Measurements from ENCODE around the gene SCNN1A. TPM values are rescaled to one million over a fixed set of nuclear protein-coding genes. Genes with fewer than 3 reads are reported as not detected.
"Not testable (repeated sequence)": the region's sequence is repeated elsewhere in the genome, so short reads cannot be mapped to it uniquely, and the experiment has no call there.

Gene SCNN1A
- total and polyA plus RNA-seq, 2 of the 13 experiments (the other 11 are each of a cell fraction or from before 2014, with no cell fraction given), result 1.5 to 14.6 TPM

GRCh38 chr12:6338536-6338935 is 36.8 kb downstream of the SCNN1A start:
- TF ChIP-seq GFI1 (CRISPR knock-in tag; IDR thresholded peaks at IDR 0.05; ENCODE audit: borderline replicate concordance), result 0 out of 2 replicates have a peak, but pooled peaks have one; percentile 22
- in situ Hi-C loops (cut with HindIII; ENCODE audit: extremely low pct_ligation_motif_present, low pct_unique_long_range_greater_than_20kb) (loop anchor here (5.0 kb wide), 1 partner anchor 34 kb away; no protein-coding TSS in a partner anchor), intact Hi-C loops (cut with micrococcal nuclease; ENCODE audit: unreplicated experiment) (loop anchor here (5.0 to 10.0 kb wide), 2 partner anchors 84 to 126 kb away; no protein-coding TSS in a partner anchor)
- H4K20me1 ChIP-seq (ENCODE audit: insufficient read depth, low read length); CTCF ChIA-PET (ENCODE audit: low intra/inter-chr PET ratio, low total read pairs); H2AFZ ChIP-seq (ENCODE audit: low read length); H3K9me3 ChIP-seq (ENCODE audit: low read length); FAIRE-seq; ATAC-seq; H3K27me3 ChIP-seq (ENCODE audit: control insufficient read depth in 1 of 2, insufficient read depth in 2 of 2, low read length in 2 of 2); BruUV-seq (replicated peaks); H3K36me3 ChIP-seq (replicated peaks in 1 of 2; ENCODE audit: control insufficient read depth in 1 of 2, insufficient read depth in 2 of 2, low read length in 2 of 2); DNase-seq (ENCODE audit: low spot score): not testable (repeated sequence)
- WGBS (ENCODE audit: low lambda C conversion rate), result 33% methylated on average over 6 of the region's 8 CpGs
- peak overlapping the region; percentile 95 for H3K9ac ChIP-seq (ENCODE audit: insufficient read depth, low read depth, low read length)
- POLR2A ChIA-PET, result interaction anchor here (0.6 to 11.0 kb wide), 9 partner anchors 11 to 132 kb away, joined by 3 to 278 read pairs (median 5); partner anchors contain the start of genes LTBR, SCNN1A and VAMP1
- peak overlapping the region; percentile 97 for H3K27ac ChIP-seq (ENCODE audit: extremely low read length, insufficient read depth, low read length)
- H3K79me2 ChIP-seq (ENCODE audit: insufficient read depth, low read length), result peaks cover 74% of the 10 kb centered on the region
- H3K4me1 ChIP-seq (ENCODE audit: insufficient read depth, low read length), result peaks cover 79% of the 10 kb centered on the region
- peak overlapping the region; percentile 96 for H3K4me2 ChIP-seq (ENCODE audit: low read depth, low read length)
- peak overlapping the region; percentile 58 to 99 (median 97); a peak in 5 of 6 replicates for H3K4me3 ChIP-seq (replicated peaks in 1 of 3; ENCODE audit: insufficient read depth in 1 of 3, low read depth in 2 of 3, low read length in 3 of 3)

- Histone ChIP-seq H3K9me3 (ENCODE audit: low read length) (no peaks in the 10 kb centered on the region), H3K27me3 (ENCODE audit: control insufficient read depth in 1 of 2, insufficient read depth in 2 of 2, low read length in 2 of 2) (no peaks in the 10 kb centered on the region; a peak in 1 of 5 replicates), H3K27ac (ENCODE audit: extremely low read length, insufficient read depth, low read length) (peak overlapping the region; percentile 97), H3K79me2 (ENCODE audit: insufficient read depth, low read length) (peaks cover 74% of the 10 kb centered on the region), H3K9ac (ENCODE audit: insufficient read depth, low read depth, low read length) (peak overlapping the region; percentile 95), H3K4me3 (replicated peaks in 1 of 3; ENCODE audit: insufficient read depth in 1 of 3, low read depth in 2 of 3, low read length in 3 of 3) (peak overlapping the region; percentile 58 to 99 (median 97)), H3K4me1 (ENCODE audit: insufficient read depth, low read length) (peaks cover 74% of the 10 kb centered on the region), H4K20me1 (ENCODE audit: insufficient read depth, low read length) (no peaks in the 10 kb centered on the region; the same call in 1 of the 2 replicates), H3K4me2 (ENCODE audit: low read depth, low read length) (peak overlapping the region; percentile 96), H3K36me3 (replicated peaks in 1 of 2; ENCODE audit: control insufficient read depth in 1 of 2, insufficient read depth in 2 of 2, low read length in 2 of 2) (peaks cover 11 to 15% of the 10 kb centered on the region in 2 experiments; a peak in 4 of 5 replicates), H2AFZ (ENCODE audit: low read length) (no peak overlapping the region)
- ChIA-PET CTCF (ENCODE audit: low intra/inter-chr PET ratio, low total read pairs) (no interaction called here), POLR2A (interaction anchor here (0.6 to 11.0 kb wide), 7 partner anchors 7 to 44 kb away, joined by 3 to 278 read pairs (median 72); partner anchors contain the start of gene SCNN1A)
- ATAC-seq (no peak), FAIRE-seq (no peak), DNase-seq (ENCODE audit: low spot score) (peak; percentile 30)
- in situ Hi-C loops (cut with HindIII; ENCODE audit: extremely low pct_ligation_motif_present, low pct_unique_long_range_greater_than_20kb) (loop anchor here (5.0 kb wide), 1 partner anchor 34 kb away; no protein-coding TSS in a partner anchor), intact Hi-C loops (cut with micrococcal nuclease; ENCODE audit: unreplicated experiment) (loop anchor here (2.0 to 10.0 kb wide), 3 partner anchors 39 to 127 kb away; no protein-coding TSS in a partner anchor)
- BruUV-seq (replicated peaks), result no TSS peak
- 39% methylated on average over 12 of the region's 12 CpGs for WGBS (ENCODE audit: low lambda C conversion rate)
- TF ChIP-seq ZNF263 (CRISPR knock-in tag; IDR thresholded peaks at IDR 0.05) (peak; percentile 14; the same call in 1 of the 2 replicates), ZC3H4 (CRISPR knock-in tag; IDR thresholded peaks at IDR 0.05; ENCODE audit: borderline replicate concordance) (0 out of 2 replicates have a peak, but pooled peaks have one; percentile 67), ZNF317 (CRISPR knock-in tag; IDR thresholded peaks at IDR 0.05) (0 out of 2 replicates have a peak, but pooled peaks have one; percentile 22), MYC (CRISPR knock-in tag; IDR thresholded peaks at IDR 0.05; ENCODE audit: borderline replicate concordance) (peak; percentile 20; the same call in 1 of the 2 replicates), CEBPB (IDR thresholded peaks at IDR 0.05; ENCODE audit: borderline replicate concordance, low read depth, low read length) (peak; percentile 31; the same call in 1 of the 2 replicates), FIP1L1 (IDR thresholded peaks at IDR 0.05; ENCODE audit: borderline replicate concordance, insufficient read depth, low read depth, low read length) (no peak)
Measured at GRCh38 chr12:6337958-6338433, 37.4 kb downstream of the SCNN1A start.

All from HepG2 (cell line).